Lung microvascular endothelial cell (primary cell): ENCODE measurements around the gene OBSL1. TPM values are rescaled to one million over a fixed set of nuclear protein-coding genes. Genes with fewer than 3 reads are reported as not detected.

Experiments used
- DNase-seq, 2 donors: peaks; one replicate each; pipeline versions ENCODE4 v3.0.0 to v3.0.0-alpha.2; 2010; ENCODE audit warnings: low read depth in 2 of 2
- total RNA-seq: library from RNA; depleted of rRNA; stranded (reverse); fragments of >200 nt; gene quantifications from 2 replicates; pipeline ENCODE4 v1.2.1, GENCODE V29; 2014

Gene OBSL1
- total RNA-seq, 1 donor from 2014 or later = 28.6 TPM

DNA sequence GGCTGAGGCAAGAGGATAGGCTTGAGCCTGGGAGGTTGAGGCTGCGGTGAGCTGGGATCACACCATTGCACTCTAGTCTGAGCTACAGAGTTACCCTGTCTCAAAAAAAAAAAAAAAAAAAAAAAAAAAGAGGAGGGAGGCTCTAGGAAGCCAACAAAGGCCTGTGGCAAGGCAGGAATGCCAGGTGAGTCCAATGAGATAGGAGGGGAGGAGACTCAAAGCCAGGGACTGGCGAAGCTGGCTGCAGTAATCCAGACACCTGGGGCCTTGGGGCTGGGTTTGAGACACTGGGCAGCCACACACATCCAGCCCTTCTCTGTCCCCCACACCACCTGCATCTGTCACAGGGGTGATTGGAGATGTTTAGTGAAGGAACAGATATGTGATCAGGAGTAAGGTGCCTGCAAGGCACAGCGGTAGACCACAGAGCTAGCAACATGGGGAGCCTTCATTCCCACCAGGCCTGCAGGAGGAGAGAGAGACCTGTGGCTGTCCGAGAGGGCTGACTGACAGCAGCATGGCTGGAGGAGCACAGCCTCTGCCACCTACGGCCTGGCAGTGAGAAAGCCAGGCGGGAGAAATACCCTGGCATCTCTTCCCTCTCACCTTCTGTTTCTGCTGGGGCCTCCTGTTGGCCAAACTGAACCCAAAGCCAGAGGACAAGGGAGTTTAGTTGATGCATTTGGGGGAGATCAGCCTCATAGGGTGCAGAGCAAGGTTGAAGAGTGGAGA lies 37.2 kb downstream of the OBSL1 start:
- no peak for DNase-seq

DNA sequence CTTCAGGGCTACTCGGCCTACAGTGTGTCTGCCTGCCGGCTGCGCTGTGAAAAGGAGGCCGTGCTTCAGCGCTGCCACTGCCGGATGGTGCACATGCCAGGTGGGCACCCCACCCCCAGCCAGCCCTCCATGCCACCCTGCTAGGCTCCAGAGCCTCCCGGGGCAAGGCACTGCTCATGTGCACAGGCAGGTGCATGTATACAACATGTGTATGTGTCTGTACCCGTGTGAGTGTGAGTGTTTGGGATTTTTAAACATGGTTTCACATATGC lies 39.0 kb downstream of the OBSL1 start:
- DNase-seq = no peak

DNA sequence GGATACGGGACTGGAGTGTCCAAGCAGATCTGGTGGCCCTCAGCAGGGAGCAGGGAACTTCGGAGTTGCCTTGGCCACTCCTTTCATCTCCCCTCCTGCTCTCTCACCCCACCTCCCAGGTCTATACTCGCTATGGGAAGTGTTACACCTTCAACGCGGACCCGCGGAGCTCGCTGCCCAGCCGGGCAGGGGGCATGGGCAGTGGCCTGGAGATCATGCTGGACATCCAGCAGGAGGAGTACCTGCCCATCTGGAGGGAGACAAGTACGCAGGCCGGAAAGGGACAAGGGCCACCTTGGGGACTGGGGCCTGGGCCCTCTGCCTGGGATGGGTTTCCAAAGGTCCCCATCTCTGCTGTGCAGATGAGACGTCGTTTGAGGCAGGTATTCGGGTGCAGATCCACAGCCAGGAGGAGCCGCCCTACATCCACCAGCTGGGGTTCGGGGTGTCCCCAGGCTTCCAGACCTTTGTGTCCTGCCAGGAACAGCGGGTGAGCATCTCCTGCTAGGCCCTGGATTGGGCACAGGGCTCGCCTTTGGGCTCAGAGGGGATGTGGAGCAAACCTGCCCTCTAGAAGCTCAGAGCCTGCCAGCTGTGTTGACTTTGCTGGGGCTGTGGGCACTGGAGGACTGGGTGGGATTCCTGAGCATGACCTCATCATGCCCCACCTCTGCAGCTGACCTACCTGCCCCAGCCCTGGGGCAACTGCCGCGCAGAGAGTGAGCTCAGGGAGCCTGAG lies 39.5 kb downstream of the OBSL1 start:
- DNase-seq = no peak

DNA sequence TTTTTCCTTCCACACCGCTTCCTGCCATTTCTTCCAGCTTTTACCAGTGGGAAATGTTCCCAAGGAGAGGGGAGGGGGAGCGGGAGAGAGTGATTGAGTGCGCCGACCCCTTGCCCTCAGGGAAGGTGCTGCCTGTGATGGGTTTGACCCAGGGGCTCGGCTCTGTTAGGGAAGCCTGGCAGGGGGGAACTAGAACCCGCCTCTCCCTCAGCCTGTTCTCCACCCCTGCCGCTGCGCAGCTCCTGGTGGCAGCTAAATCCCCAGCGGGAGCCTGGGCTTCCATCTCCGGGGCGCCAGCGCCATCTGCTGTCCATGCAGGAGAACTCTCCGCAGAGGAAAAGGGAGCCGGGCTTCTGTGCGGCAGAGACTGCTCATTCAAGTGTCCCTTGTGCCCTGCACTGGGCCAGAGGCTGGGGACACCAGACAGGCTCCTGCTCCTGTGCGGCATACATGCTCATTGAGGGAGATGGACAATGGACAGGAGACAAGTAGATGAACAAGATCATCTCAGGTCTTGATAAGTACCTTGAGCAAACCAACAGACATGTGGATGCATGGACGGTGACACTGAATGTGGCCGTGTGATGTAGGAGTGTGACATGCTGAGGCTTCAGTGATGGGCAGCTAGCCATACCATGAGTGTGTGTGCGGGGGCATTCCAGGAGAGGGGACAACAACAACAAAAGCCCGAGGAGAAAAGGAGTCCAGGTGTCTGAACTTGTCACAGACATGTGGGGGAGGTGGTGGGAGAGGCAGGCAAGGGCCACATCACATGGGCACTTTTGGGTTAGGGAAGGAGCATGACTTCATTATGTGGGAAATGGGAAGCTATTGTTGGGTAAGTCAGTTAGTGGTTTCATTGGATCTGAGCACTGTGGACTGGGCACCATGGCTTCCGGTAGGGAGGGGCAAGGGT lies 41.0 kb downstream of the OBSL1 start:
- DNase-seq = peak; percentile 80 to 89

DNA sequence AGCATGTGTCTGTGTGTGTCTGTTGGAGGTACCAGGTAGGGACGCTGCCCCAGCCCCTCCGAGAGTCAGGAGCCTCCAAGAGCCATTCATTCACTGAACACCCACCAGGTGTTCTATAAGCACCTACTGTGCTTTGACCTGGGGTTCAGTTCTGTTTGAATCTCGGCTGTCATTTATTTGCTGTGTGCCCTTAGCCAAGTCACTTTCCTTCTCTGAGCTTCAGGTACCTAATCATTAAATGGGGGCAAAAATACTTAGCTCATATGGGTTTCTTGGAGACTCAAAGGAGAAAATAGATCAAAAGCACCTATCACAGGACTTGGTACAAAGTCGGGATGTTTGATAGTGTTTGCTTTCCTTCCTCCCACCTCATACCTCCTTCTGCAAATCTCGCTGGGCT lies 43.9 kb downstream of the OBSL1 start:
- DNase-seq = no peak

DNA sequence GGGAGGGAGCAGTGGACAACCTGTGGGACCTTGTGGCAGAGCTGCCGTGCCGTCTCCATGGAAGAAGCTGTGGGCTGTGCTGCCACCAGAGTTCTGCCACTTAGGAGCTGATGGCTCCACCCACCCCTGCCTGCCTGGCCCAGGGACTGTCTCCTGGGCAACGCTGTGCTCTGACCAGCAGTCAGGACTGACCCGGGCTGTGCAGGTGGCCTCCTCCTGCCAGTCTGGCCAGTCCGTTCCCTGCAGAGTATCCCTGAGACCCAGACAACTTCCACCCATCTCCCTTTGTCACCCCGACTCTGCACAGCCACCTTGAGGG lies 44.3 kb downstream of the OBSL1 start:
- no peak for DNase-seq

DNA sequence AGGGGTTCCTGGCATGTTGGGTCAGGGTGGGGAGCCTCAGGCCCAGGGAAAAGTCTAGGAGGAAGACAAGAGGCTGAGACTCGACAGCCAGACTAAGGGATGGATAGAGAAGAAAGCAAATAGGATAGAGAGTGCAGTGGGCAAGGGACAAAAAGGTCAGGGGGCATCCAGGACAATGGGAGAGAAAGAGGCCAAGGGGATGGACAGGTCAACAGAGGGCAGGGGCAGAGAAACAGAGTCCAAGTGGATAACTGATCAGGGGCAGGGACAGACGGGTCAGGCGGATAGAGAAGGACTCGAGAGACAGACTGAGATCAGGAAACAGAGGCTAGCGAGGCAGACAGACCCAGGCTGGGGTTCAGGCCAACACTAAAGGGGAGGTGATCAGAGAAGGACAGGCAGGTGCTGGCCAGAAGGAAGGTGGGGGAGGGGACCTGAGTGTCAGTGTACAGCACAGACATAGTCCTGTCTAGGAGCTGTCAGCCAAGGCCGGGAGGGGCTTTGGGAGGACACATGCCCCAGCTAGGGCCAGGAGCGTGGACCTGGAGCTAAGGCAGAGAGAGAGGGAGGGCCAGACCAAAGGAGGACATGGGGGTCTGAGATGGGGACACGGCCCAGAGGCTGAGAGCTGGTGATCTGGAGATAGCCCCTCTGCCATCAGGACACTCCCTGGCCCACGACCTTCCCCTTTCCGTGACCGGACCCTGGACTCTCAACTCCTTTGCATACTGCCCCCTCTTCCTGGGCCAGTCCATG lies 44.8 kb downstream of the OBSL1 start:
- DNase-seq = no peak

DNA sequence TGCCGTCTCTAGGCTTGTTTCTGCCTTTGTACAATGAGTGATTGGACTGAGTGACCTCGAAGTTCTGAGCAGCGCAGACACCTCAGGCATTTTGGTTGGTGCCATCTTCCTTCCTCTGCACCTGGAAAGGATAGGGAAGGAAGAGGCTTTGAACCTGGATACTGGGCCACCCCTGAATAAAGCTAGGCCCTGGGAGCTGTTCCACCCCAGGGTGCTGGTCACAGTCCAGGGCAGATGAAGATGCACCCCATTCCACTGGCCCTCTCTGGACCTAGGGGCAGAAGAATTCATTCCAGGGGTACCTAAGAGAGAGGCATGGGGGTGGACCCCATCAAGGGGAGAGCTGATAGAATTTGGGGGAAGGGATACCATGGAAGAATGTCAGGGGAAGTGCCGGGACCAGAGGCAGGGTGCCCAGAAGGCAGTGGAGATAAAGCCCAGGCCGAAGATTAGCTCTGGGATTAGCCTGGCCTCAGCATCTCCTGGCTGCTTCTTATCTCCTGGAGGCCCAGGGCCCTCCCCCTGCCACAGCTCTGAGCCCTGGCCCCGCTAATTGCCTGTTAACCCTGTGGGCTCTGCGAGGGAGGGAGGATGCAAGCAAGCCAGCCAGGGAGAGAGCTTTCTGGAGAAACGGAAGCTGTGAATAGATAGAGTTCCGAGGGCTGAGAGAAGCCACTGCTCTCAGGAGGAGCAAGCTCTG lies 45.7 kb downstream of the OBSL1 start:
- DNase-seq = no peak

DNA sequence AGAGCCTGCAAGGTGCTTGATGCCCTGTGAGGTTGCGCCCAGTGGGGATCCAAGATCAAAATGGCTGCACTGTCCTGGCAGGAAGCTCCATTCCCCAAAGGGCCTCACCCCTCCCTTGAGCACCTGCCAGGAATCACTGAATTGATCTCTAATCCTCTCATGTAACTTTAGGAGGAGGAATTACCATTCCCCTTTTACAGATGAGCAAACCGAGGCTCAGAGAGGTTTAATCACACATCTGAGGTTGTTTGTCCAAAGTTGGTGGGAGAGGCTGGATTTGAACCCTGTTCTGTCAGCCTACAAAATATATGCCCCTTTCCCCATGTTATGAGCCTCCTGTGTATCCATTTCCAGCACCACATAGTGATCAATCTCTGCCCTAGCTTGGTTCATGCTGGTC lies 46.5 kb downstream of the OBSL1 start:
- DNase-seq = no peak

DNA sequence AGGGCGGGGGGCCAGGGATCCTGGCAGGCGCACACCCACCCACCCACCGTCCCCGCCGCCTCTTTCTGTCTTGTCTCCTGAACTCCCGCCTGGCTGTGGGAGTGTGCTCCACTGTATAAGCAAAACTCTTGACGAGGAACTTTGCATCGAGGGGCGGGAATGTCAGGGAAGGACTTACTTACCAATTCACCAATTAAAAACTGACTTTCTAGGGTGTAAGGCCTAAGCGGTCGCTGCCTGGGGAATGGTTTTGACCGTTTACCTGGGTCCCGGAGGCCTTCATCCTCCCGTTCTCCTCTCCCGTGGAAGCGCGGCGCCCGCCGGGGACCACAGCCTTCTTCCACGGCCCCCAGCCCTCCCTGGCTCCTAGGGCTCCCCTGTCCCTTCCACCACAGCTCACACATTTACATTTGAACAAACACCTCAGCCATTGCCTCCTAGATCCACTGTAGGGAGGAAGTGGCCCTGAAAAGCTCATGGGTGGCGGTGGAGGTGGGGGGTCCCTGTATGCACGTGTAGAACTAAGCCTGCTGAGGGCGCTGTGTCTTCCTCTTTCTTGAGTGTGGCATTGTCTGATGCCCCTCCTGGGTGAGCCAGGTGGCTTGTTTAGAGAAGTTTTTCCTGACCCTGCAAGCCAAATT lies 48.2 kb downstream of the OBSL1 start:
- no peak for DNase-seq

DNA sequence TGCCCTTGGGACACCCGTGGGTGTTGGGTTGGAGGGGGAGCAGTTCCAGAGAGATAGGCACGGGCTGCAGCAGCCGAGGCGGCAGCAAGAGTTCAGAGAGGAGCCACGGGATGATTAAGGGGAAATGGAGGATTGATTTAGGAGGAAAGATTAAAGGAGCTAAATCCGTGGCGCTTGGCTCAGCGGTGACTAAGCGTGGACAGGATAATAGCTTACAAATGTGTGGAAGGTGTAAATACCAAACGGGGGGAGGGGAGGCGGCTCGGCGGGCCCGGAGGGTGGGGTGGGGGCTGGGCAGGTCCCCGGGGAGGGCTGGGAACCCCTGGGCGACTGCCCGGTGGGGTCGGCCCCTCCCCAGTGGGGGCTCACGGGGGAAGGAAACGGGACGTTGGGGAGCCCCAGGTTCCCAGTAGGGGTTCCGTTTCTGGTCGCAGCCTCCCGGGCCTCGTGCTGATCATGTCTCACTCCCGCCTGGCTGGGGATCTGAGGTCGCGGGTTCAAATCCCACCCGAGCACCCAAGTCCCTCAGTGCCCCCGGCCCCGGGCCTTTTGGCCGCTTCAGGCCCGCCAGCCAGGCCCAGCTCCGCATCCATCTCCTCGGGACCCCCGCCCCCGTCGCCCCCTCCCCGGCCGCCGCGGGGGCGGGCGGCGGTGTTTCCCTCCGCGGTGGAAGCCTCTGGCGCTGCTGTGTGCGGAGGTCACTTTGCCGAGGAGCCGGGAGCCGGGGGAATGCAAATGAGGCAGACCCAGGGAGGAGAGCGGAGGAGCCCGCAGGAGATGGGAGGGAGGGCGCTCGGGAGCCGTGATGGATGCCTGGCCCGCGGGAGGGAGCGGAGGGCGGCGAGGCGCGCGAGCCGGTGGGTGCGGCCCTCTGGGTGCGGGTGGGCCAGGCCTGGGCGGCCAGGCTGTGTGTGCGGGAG lies 49.0 kb downstream of the OBSL1 start:
- DNase-seq = peak in 1 of 2 donors; percentile 23

DNA sequence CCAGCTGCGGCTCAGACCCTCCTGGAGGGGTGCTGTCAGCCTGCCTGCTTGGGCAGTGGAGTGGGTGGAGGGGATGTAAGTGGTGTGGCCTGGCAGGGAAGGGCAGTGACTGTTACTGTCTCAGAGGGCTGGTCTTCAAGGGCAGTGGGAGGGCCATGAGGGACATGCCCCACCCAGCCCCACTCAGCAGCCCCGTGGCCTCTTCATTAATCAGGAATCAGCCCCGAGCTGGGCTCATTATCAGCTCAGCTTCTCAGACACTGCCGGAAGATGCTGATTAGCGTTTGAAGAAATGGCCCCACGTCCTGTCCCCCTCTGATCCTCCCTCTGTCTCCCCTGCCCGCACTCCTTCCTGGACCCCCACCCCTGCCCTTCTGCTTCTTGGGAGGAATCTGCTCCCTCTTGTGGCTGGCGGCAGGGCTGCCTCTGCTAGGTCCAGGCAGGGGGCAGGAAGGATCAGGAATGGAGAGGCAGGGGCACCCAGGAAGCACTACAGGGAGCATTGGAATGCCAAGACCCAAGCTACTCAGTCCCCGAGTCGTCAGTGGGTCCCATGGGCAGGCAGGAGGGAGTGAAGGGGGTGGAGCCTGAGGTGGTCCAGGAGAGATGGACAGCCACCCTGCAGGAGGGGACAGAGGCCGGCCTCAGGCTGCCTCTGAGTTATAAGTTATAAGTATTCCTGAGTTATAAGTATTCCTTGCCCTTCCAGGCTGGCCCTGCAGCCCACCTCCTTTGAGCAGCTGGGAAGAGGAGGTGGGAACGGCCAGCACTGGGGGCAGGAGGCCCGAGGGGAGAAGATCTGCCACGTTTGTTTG lies 50.1 kb downstream of the OBSL1 start:
- peak; percentile 9 to 22 for DNase-seq

DNA sequence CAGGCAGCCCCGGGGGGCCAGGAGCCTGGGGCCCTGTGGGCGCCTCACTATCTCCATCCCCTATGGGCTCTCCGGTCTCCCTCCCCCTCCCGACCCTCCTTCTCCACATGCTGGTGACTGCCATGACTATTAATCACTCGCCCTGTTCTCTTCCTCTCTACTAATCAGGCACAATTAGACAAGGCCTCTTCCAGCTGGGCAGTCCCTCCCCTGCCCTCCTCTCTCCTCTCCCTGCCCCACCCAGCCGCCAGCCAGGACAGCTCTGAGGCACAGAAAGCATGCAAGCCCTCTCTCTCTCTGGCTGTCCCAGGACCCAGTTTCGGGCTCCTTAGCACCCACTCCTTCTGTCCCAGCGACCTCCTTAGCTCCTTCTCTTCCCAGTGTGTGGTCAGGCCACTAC lies 51.3 kb downstream of the OBSL1 start:
- DNase-seq = no peak

DNA sequence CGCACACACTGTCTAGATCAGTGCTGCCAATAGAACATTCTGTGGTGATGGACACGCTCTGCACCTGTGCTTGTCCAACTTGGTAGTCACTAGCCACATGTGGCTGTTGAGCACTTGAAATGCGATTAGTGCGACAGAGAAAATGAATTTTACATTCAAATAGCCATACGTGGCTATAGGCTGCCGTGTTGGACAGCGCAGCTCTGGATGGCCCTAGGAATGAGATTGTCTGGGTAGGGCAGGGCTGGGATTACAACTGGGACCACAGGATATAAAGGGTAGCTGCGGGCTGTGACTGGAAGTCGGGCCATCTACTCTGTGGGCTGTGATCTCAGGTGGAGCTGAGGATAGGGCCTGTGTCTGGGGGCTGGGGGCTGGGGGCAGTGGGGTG lies 51.8 kb downstream of the OBSL1 start:
- DNase-seq = no peak

DNA sequence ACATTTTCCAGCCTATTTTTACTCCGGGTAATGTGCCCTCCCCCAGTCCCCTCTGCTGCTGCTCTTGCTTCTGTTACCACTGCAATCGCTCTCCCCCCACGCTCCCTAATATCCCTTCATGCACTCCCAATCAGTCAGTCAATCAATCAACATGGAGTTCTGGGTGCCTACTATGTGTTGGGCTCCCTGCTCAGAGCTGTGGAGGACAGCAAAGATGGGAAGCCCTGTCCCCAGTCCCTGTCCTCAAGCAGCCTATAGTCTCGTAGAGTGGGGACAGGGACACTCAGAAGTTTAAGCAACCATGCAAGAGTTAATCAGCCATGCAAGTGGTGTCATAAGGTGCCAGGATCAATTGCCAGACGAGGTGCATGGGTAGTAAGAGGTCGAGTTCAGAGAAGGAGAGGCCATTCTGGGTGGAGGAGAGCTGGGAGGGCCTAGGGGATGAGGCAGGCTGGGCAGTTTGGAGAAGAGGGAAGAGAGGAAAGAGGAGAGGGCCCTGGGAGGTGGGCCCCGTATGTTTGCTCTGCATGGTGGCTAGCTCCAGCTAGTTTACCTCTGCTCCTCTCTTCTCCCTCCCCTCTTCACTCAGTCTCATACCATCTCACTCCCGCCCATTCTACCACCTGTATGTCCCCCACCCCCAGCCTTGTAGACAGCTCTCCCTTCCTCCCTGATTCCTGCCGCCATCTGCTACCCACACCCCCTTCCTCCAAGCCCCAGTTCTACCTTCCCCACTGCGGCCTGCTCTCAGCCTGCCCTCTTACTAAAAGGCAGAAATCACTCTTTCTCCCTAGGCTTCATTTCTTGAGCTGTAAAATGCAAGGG lies 53.2 kb downstream of the OBSL1 start:
- DNase-seq = no peak

DNA sequence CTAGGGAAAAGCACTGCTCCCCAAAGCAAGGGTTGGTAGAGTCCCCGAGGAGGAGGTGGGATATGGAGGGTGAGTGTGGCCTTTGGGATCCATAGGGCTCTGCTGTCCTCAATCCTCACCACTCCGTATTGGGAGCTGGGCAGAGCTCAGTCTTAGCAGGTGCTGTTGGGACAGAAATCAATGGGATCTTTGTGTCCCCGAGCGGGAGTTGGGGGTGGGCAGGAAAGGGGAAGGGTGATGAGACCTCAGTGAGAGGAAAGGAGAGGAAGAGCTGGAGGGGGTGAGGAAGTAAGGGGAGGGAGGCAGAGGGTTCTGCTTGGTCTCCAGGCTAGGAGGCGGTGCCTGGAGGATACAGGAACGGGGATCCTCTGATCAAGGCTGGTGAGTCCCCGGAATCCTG lies 54.5 kb downstream of the OBSL1 start:
- no peak for DNase-seq

DNA sequence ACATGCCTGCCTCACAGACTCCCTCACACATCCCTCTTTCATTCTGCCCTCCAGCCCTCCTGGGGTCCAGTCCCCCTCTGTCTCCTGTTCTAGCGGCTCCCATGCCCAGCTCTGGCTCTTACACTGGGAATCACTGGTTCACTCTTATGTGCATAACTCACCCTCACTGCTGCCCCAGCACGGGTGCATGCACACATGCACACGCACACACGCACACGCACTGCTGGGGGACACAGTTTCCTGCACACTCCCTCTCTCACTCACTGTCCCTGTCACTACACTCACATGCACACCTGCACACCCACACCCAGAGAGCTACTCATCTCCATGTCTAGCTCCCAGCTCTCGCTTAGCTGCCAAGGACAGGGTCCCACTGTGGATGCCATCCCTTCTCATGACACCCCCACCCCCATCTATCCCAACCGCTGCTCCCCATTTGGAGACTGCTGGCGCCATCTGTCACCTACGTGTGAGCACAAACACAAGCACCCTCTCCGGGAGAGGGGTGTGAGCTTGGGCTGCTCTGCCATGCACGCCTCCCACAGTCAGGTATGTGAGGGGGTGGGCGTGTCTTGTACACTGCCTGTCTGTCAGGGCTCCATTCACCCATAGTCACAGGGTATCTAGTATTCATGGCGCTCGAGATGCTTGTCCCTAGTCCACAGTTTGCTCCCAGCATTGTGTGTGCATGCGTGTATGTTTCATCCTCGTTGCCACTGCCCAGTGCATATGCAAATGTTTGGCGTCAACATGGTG lies 55.3 kb downstream of the OBSL1 start:
- DNase-seq = no peak
